ENCODE results near the gene MIP.

The MIP gene

GRCh38 chr12:56479625-56480024 is 25.2 kb upstream of the MIP start:
- Mint-ChIP-seq H3K4me3 (no peak overlapping the region), H3K27ac (no peak overlapping the region), H3K36me3 (ENCODE audit: insufficient read depth) (no peaks in the 10 kb centered on the region), H3K27me3 (no peaks in the 10 kb centered on the region), H3K9me3 (no peaks in the 10 kb centered on the region), H3K4me1 (ENCODE audit: low read depth in 2 of 2) (peaks cover 0 to 4% of the 10 kb centered on the region in 2 donors)
- ATAC-seq (replicated peaks) (no peak), DNase-seq (no peak)

GRCh38 chr12:56477521-56478225 is 23.2 kb upstream of the MIP start:
- peak overlapping the region in 1 of 2 donors; percentile 29 for H3K27ac Mint-ChIP-seq
- ATAC-seq (replicated peaks), result no peak

GRCh38 chr12:56476972-56477432 is 22.5 kb upstream of the MIP start:
- DNase-seq (no peak), ATAC-seq (replicated peaks) (no peak)
- Mint-ChIP-seq H3K4me3 (no peak overlapping the region), H3K36me3 (ENCODE audit: insufficient read depth) (no peaks in the 10 kb centered on the region), H3K4me1 (ENCODE audit: low read depth in 2 of 2) (peaks cover 0 to 4% of the 10 kb centered on the region in 2 donors), H3K27ac (peak overlapping the region in 1 of 2 donors; percentile 29), H3K27me3 (no peaks in the 10 kb centered on the region), H3K9me3 (no peaks in the 10 kb centered on the region)

More at GRCh38 chr12:56477521-56478225, 23.2 kb upstream of the MIP start:
- H3K27me3 Mint-ChIP-seq, result no peaks in the 10 kb centered on the region
- no peak overlapping the region for H3K4me3 Mint-ChIP-seq
- no peaks in the 10 kb centered on the region for H3K36me3 Mint-ChIP-seq (ENCODE audit: insufficient read depth)
- H3K4me1 Mint-ChIP-seq (ENCODE audit: low read depth in 2 of 2), result peaks cover 0 to 4% of the 10 kb centered on the region in 2 donors
- DNase-seq, result no peak
- no peaks in the 10 kb centered on the region for H3K9me3 Mint-ChIP-seq

GRCh38 chr12:56476143-56476542 is 21.7 kb upstream of the MIP start:
- no peaks in the 10 kb centered on the region for H3K9me3 Mint-ChIP-seq
- ATAC-seq (replicated peaks) (no peak), DNase-seq (no peak)
- H3K4me3 Mint-ChIP-seq, result no peak overlapping the region
- no peaks in the 10 kb centered on the region for H3K36me3 Mint-ChIP-seq (ENCODE audit: insufficient read depth)
- H3K4me1 Mint-ChIP-seq (ENCODE audit: low read depth in 2 of 2), result peaks cover 0 to 6% of the 10 kb centered on the region in 2 donors
- H3K27me3 Mint-ChIP-seq, result no peaks in the 10 kb centered on the region
- H3K27ac Mint-ChIP-seq, result peak overlapping the region in 1 of 2 donors; percentile 55

- no peaks in the 10 kb centered on the region for H3K27me3 Mint-ChIP-seq
- no peaks in the 10 kb centered on the region for H3K9me3 Mint-ChIP-seq
- no peak overlapping the region for H3K4me3 Mint-ChIP-seq
- no peak overlapping the region for H3K27ac Mint-ChIP-seq
- H3K4me1 Mint-ChIP-seq (ENCODE audit: low read depth in 2 of 2), result peaks cover 7 to 12% of the 10 kb centered on the region in 2 donors
- no peaks in the 10 kb centered on the region for H3K36me3 Mint-ChIP-seq (ENCODE audit: insufficient read depth)
- ATAC-seq (replicated peaks) (no peak), DNase-seq (no peak)
These were observed 19.9 kb upstream of the MIP start for GRCh38 chr12:56474389-56474788.

- H3K27ac Mint-ChIP-seq, result peak overlapping the region; percentile 97 to 99
- no peak for DNase-seq
- ATAC-seq (replicated peaks), result no peak
These were observed 14.8 kb upstream of the MIP start for GRCh38 chr12:56469007-56469930.

GRCh38 chr12:56468216-56469006 is 14.0 kb upstream of the MIP start, which contains the start of gene SPRYD4:
SPRYD4 (plus strand) TSS chr12:56468578; CDS start chr12:56468592, 14 bp downstream.
- peak within 1 kb of the TSS; percentile 94 to 95 for H3K4me3 Mint-ChIP-seq
- peaks cover 20 to 21% of the 10 kb centered on the region in 2 donors for H3K4me1 Mint-ChIP-seq (ENCODE audit: low read depth in 2 of 2)
- peak within 1 kb of the TSS; percentile 97 to 99 for H3K27ac Mint-ChIP-seq

More at GRCh38 chr12:56469007-56469930, 14.8 kb upstream of the MIP start:
- Mint-ChIP-seq H3K4me3 (peak overlapping the region; percentile 94 to 95), H3K9me3 (no peaks in the 10 kb centered on the region), H3K36me3 (ENCODE audit: insufficient read depth) (peaks cover 13% of the 10 kb centered on the region), H3K4me1 (ENCODE audit: low read depth in 2 of 2) (peaks cover 18 to 21% of the 10 kb centered on the region in 2 donors), H3K27me3 (no peaks in the 10 kb centered on the region)

GRCh38 chr12:56462565-56462964 is 8.1 kb upstream of the MIP start:
- H3K27me3 Mint-ChIP-seq, result no peaks in the 10 kb centered on the region
- H3K27ac Mint-ChIP-seq, result no peak overlapping the region
- ATAC-seq (replicated peaks) (no peak), DNase-seq (no peak)
- H3K4me1 Mint-ChIP-seq (ENCODE audit: low read depth in 2 of 2), result peaks cover 4 to 5% of the 10 kb centered on the region in 2 donors
- no peaks in the 10 kb centered on the region for H3K9me3 Mint-ChIP-seq
- H3K36me3 Mint-ChIP-seq (ENCODE audit: insufficient read depth), result peaks cover 6% of the 10 kb centered on the region
- H3K4me3 Mint-ChIP-seq, result no peak overlapping the region

More at GRCh38 chr12:56468216-56469006, 14.0 kb upstream of the MIP start, which contains the start of gene SPRYD4:
- H3K9me3 Mint-ChIP-seq, result no peaks in the 10 kb centered on the region
- ATAC-seq (replicated peaks) (peak; percentile 97), DNase-seq (peak; percentile 90 to 93 (median 93))
- H3K36me3 Mint-ChIP-seq (ENCODE audit: insufficient read depth), result peaks cover 15% of the 10 kb centered on the region
- H3K27me3 Mint-ChIP-seq, result no peaks in the 10 kb centered on the region

- peaks cover 3% of the 10 kb centered on the region for H3K36me3 Mint-ChIP-seq (ENCODE audit: insufficient read depth)
- H3K4me3 Mint-ChIP-seq, result no peak overlapping the region
- no peaks in the 10 kb centered on the region for H3K27me3 Mint-ChIP-seq
- H3K27ac Mint-ChIP-seq, result no peak overlapping the region
- DNase-seq (no peak), ATAC-seq (replicated peaks) (no peak)
- H3K4me1 Mint-ChIP-seq (ENCODE audit: low read depth in 2 of 2), result peaks cover 2 to 4% of the 10 kb centered on the region in 2 donors
- H3K9me3 Mint-ChIP-seq, result no peaks in the 10 kb centered on the region
These were observed 7.0 kb upstream of the MIP start for GRCh38 chr12:56461235-56462159.

GRCh38 chr12:56457817-56458216 is 3.4 kb upstream of the MIP start:
- no peak overlapping the region for H3K4me3 Mint-ChIP-seq
- no peaks in the 10 kb centered on the region for H3K4me1 Mint-ChIP-seq (ENCODE audit: low read depth in 2 of 2)
- no peaks in the 10 kb centered on the region for H3K27me3 Mint-ChIP-seq
- ATAC-seq (replicated peaks) (no peak), DNase-seq (no peak)
- no peak overlapping the region for H3K27ac Mint-ChIP-seq
- H3K9me3 Mint-ChIP-seq, result no peaks in the 10 kb centered on the region
- H3K36me3 Mint-ChIP-seq (ENCODE audit: insufficient read depth), result peaks cover 3% of the 10 kb centered on the region

GRCh38 chr12:56451147-56451546 is 3.3 kb downstream of the MIP start:
- Mint-ChIP-seq H3K27me3 (no peaks in the 10 kb centered on the region), H3K4me1 (ENCODE audit: low read depth in 2 of 2) (peaks cover 7% of the 10 kb centered on the region in 2 donors), H3K27ac (no peak overlapping the region), H3K36me3 (ENCODE audit: insufficient read depth) (peaks cover 3% of the 10 kb centered on the region), H3K4me3 (no peak overlapping the region), H3K9me3 (no peaks in the 10 kb centered on the region)
- ATAC-seq (replicated peaks) (no peak), DNase-seq (no peak)

- peak overlapping the region in 1 of 2 donors; percentile 81 for H3K27ac Mint-ChIP-seq
- H3K27me3 Mint-ChIP-seq, result no peaks in the 10 kb centered on the region
- no peaks in the 10 kb centered on the region for H3K9me3 Mint-ChIP-seq
- DNase-seq, result no peak
- no peak for ATAC-seq (replicated peaks)
- H3K4me1 Mint-ChIP-seq (ENCODE audit: low read depth in 2 of 2), result peaks cover 7% of the 10 kb centered on the region in 2 donors
- H3K4me3 Mint-ChIP-seq, result peak overlapping the region in 1 of 2 donors; percentile 89
- peaks cover 3% of the 10 kb centered on the region for H3K36me3 Mint-ChIP-seq (ENCODE audit: insufficient read depth)
These were observed 4.2 kb downstream of the MIP start for GRCh38 chr12:56450241-56450640.
